ENCODE measurements around the gene TNIK. TPM values are rescaled to one million over a fixed set of nuclear protein-coding genes. Genes with fewer than 3 reads are reported as not detected.

TNIK gene
- total and polyA plus RNA-seq, 10 donors, result 0.85 to 34.5 (median 14.1) TPM

- no peaks in the 10 kb centered on the region for H3K36me3 ChIP-seq
- WGBS, 5 donors, result 80 to 95% (median 87%) methylated on average over 4 of the region's 4 CpGs
- TF ChIP-seq POLR2AphosphoS5 (IDR thresholded peaks at IDR 0.05) (no peak), CTCF (IDR thresholded peaks at IDR 0.05 in 8 of 11, conservative IDR thresholded peaks at IDR 0.05 in 3 of 11) (no peak), POLR2A (IDR thresholded peaks at IDR 0.05) (no peak)
- H3K27me3 ChIP-seq (replicated peaks in 1 of 7), result no peaks in the 10 kb centered on the region
- DNase-seq, result no peak
- H3K4me3 ChIP-seq, result no peak overlapping the region
- H3K27ac ChIP-seq, result no peak overlapping the region
- no peaks in the 10 kb centered on the region for H3K4me1 ChIP-seq
- intact Hi-C loops (cut with DNase I; ENCODE audit: low total_unique reads), result no loop called here
- H3K9me3 ChIP-seq, result no peaks in the 10 kb centered on the region
Measured at GRCh38 chr3:171011873-171012336, 448.3 kb downstream of the TNIK start.

Small RNA genes within 50 kb of the gene (microRNA-seq; reads per million reads assigned to microRNA genes)
- gene MIR569, result 0 reads per million in 3 donors

Small RNA genes within 50 kb of the gene (small RNA-seq; reads per million reads assigned to genes)
- gene MIR569, result 0 to 0.76 (median 0.12) reads per million in 4 donors
- gene RF00019, result 0 reads per million in 4 donors
- gene RNU6-348P, result 0 reads per million in 4 donors
